Kidney capillary endothelial cell (primary cell): ENCODE measurements around the gene DUS2.
"Not testable (repeated sequence)": the region's sequence is repeated elsewhere in the genome, so short reads cannot be mapped to it uniquely, and the experiment has no call there.

Experiments used
- DNase-seq: peaks from one replicate; pipeline ENCODE4 v3.0.0-alpha.2; 2018; ENCODE audit warnings: low spot score

DUS2 gene

DNA sequence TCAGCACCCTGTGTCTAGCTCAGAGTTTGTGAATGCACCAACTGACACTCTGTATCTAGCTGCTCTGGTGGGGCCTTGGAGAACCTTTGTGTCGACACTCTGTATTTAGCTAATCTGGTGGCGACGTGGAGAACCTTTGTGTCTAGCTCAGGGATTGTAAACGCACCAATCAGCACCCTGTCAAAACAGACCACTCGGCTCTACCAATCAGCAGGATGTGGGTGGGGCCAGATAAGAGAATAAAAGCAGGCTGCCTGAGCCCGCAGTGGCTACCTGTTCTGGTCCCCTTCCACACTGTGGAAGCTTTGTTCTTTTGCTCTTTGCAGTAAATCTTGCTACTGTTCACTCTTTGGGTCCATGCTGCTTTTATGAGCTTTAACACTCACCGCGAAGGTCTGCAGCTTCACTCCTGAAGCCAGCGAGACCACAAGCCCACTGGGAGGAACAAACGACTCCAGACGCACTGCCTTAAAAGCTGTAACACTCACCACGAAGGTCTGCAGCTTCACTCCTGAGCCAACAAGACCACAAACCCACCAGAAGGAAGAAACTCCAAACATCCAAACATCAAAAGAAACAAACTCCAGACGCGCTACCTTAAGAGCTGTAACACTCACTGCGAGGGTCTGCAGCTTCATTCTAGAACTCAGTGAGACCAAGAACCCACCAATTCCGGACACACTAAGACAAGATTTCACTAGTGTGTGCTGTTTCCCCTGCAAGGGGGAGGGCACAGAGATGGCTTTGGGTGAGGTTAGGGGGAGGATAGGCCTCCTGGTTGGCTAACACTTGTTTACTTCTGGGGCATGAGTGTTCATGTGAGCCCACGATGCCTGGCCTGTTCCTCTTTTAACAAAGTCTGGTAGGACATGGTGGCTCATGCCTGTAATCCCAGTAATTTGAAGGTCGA is 24.1 kb upstream of the DUS2 start, which contains the start of gene DPEP2:
Gene DPEP2, minus strand, starts transcription at position 706 of the 910 bp plus-strand sequence. CDS start 6,272 bp downstream, outside the sequence.
- DNase-seq, result not testable (repeated sequence)

DNA sequence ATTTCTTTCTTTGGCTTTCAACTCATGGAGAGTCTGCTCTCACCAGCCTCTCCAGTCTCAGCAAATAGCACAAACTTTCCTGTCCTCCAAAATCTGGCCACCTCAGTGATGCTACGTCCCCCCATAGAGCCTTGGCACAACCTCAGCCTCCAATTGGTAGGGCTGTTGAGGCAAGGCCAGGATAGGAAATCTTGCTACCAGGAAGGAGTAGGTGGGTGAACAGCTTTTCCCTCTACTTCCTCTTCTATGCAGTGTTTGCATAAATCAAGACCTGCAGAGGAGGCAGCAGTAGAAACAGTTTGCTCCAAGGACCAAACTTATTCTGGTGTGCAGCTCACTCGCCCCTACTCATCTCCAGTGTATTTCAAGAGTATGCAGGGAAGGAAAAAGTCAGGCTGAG is 23.1 kb upstream of the DUS2 start:
- no peak for DNase-seq

DNA sequence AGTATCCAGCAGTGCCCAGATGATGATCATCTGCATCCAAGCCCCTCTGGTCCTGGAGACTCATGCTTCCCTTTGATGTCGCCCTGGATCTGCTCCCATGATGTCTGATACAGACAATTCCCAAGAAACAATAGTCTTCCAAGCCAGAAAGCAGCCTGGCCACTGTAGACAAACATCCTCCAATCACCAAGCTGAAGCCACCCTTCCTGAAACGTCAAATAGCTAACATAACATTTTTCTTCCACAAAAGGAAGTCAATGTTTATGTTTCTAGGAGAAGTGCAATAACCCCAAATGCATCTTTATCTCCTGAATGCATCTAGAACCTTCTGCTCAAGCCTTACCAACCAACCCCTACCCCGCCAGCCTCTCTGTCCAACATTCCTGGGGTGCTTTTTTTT is 22.6 kb upstream of the DUS2 start:
- DNase-seq, result no peak

DNA sequence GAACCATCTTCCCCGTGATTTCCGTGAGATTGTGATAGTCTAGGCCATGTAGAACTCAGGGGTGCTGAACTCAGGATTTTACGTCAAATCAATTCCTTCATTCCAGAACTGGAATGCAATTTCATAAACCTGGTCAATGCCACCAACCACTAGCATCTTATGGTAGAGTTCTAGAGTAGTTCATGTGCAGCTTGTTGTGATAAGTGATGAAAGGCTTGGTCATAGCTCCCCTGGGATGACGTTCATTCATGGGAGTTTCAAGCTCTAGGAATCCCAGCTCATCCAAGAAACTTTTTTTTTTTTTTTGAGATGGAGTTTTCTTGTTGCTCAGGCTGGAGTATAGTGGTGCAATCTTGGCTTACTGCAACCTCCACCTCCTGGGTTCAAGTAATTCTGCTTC is 20.1 kb upstream of the DUS2 start:
- DNase-seq, result no peak

DNA sequence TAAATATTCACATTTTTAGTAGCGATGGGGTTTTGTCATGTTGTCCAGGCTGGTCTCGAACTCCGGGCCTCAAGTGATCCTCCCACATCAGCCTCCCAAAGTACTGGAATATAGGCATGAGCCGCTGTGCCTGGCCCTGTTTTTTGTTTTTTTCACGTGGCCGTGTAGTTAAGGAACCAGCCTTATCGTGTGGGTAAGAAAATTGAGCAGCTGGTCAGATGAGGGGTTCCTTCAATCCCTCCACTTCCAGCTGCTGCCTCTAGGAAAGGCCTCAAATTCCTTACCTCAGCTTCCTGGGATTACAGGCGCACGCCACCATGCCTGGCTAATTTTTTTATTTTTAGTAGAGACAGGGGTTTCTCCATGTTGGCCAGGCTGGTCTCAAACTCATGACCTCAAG is 17.9 kb upstream of the DUS2 start:
- no peak for DNase-seq

DNA sequence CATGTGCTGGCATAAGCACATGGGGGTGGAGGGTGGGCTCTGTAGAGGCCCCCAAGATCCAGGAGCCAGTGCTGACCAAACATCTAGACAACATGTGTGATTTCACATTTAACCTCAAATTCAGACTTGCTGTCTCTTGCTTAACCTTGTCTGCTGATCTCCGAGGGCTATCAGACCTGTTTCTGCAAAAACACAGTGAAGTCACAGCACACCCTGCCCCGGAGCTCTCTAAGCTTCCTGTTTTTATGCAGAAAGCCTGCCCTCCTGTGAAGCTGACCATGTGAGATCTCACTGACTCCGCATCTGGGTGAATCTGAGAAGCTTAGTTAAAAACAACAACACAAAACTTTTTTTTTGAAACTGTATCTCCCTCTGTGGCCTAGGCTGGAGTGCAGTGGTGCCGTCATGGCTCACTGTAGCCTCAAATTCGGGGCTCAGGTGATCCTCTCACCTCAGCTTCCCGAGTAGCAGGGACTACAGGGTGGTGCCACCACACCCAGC is 17.2 kb upstream of the DUS2 start:
- DNase-seq, result no peak

DNA sequence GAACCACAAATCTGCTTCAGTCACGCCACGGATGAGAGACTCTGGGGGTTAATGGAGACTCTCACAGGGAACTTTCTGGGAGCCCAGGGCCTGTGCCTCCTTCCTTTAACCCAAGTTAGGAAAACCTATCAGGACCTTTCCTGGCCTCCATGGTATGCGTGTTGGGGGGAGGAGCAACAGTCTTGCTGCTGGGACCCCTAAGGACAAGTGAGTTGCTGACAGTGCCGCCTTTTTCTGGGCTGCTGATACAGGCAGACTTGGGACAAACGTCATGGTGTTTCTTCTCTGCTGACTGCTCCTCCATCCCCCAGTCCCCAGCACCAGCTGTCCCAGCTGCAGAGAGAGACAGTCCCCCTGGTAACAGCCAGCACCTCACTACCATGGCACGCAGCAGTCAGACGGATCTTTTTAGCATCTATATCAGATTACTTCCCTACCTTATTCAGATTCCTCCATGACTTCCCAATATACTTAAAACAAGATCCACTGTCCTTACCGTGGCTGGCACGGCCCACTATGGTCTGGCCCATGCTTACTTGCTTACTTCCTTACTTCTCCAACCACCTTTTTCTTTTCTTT is 13.8 kb upstream of the DUS2 start:
- DNase-seq, result no peak

DNA sequence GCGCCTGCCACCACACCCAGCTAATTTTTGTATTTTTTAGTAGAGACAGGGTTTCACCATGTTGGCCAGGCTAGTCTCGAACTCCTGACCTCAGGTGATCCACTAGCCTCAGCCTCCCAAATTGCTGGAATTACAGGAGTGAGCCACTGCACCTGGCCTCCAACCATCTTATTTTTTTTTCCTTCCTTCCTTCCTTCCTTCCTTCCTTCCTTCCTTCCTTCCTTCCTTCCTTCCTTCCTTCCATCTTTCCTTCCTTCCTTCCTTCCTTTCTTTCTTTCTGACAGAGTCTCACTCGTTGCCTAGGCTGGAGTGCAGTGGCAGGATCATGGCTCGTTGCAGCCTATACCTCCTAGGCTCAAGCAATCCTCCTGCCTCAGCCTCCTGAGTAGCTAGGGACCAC is 13.2 kb upstream of the DUS2 start:
- not testable (repeated sequence) for DNase-seq

DNA sequence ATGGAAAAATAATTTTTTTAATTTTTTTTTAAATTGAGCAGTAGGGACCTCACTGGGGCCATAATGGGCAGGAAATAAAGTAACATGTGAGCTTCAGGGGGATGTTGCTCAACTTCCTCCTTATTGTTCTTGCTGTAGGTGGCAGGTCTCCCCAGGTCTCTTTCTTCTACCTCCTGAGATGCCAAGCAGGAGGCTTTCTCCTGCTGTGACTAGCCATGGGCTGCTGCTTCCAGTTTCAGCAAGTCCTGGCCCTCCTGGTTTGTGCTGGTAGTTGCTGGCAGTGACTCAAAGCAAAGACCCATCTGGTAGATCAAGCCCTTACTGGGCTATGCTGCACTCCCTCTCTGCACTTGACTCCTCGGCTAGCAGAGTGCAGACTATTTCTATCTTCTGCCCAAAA is 9.6 kb upstream of the DUS2 start:
- peak; percentile 53 for DNase-seq

DNA sequence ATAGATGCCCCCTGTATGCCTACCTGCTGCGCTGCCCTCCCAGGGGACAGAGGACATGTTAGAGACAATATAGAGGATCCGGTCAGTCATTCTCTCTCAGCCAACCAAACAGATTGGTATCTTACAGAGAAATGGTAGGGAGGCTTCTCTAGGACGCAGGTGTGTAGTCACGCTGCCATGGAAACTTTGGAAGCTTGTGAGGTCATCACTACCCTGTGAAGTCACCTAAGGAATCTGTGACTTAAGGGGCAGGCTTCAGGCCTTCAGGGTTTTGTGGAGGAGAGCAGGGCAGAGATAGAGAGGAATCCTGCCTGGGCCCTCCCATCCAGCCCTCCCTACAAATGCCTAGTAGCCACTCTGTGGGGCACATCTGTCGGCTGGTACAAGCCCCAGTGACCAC is 7.4 kb upstream of the DUS2 start, which contains the start of gene DPEP2NB:
Gene DPEP2NB, minus strand, starts transcription at position 231 of the 400 bp plus-strand sequence. Its CDS starts 141 bp downstream, at position 90.
- DNase-seq, result no peak

DNA sequence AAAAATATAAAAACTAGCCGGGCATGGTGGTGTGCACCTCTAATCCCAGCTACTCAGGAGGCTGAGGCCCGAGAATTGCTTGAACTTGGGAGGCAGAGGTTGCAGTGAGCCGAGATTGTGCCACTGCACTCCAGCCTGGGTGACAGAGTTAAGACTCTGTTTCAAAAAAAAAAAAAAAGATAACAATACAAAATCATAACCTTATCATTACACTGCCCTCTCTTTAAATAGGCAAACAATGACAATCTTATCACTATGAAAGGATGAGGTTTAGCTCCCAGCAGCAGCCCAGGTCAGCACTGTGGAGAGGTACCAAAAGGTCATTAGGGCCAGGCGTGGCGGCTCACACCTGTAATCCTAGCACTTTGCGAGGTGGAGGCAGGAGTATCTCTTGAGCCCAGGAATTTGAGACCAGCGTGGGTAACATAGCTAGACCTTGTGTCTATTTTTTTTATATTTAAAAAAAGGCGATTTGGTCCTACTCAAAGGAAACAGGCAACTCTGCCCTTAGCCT is 3.9 kb upstream of the DUS2 start:
- no peak for DNase-seq

DNA sequence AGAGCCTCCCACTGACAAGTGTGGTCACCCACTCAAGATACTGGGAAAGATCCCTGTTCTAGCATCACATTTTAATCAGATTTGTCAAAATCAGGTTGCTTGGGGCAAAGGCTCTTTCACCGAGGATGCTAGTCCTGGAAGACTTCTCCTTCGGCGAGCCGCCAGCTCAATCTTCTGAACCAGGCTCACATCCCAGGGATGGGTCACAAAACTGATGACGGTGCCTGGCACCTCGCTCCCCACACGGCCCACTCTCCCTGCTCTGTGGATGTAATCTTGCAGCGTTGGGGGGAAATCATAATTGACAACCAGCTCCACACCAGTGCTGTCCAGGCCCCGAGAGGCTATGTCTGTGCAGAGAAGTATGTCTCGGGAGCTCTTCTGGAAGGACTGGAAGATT is 1.6 kb upstream of the DUS2 start:
- no peak for DNase-seq

DNA sequence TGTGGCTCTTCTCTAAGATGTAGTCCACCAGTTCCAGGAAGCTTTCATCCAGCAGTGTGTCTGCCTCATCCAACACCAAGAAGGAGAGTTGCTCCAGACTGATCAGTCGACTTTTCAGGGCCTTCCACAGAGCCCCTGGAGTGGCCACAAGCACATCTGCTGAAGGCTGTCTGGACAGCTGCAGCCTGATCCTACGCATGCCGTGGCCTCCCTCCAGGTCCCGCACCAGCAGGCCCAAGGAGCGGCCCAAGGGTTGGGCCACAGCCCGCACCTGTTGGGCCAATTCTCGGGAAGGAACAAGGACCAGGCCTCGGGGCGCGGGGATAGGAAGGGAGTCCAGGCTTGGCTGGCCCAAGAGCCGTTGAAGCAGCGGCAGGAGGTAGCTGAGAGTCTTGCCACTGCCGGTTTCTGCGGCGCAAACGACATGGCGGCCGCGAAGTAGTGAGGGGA is 781 bp upstream of the DUS2 start:
- DNase-seq, result no peak

DNA sequence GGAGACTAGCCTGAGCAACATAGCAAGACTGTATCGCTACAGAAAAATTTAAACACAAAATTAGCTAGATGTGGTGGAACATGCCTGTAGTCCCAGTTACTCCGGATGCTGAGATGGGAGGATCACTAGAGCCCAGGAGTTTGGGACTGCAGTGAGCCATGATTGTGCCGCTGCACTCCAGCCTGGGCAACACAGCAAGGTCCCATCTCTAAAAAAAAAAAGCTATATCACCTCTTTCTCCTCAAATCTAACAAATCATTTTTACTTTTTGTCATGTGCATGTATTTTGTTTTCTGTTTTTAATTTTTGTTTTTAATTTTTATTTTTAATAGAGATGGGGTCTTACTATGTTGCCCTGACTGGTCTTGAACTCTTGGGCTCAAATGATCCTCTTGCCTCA is 5.9 kb downstream of the DUS2 start:
- no peak for DNase-seq

DNA sequence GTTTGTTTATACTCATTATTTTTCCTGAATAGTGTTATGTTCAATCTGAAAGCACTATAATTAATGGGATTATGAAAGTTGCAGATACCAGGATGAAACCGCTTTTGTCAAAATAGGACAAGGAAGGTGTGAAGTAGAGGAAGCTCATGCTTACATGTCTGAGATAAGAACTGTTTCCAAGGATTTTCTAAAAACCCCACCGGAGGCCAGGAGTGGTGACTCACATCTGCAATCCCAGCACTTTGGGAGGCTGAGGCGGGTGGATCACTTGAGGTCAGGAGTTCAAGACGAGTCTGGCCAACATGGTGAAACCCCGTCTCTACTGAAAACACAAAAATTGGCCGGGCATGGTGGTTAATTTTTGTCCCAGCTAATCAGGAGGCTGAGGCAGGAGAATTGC is 7.0 kb downstream of the DUS2 start:
- not testable (repeated sequence) for DNase-seq

DNA sequence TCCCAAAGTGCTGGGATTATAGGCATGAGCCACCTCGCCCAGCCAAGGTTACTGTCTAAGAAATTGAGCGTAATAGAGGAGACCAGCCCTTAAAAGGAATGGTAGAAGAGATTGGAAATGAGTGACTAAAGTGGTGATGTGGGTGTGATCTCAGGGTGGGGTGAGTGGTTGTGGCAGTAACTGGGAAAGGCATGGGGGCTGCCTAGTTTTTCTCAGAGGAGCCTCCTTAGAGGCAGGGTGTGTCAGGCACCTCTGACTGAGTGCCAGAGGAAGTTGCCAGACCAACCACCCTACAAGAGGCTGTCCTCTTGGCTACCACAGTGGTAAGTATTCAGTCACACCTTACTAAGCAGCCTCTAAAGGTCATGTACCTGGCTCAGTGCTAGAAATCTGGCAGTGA is 8.9 kb downstream of the DUS2 start:
- DNase-seq, result no peak

DNA sequence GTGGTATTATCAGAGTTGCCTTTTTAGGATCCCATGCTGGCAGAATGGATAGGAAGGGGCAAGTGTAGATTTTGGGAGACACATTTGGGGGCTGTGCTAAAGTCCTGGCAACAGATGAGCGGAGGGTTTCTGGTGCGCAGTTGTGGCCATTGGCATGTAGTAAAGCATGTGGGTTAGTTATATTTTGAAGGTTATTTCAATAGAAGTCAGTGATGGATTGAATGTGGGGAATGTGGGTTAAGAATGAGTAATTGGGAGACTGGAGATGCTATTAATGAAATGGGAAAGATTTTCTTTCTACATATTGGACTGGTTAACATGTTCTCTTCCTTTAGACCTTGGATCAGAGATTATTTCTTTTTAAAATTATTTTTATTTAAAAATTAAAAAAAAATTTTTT is 10.0 kb downstream of the DUS2 start:
- no peak for DNase-seq

DNA sequence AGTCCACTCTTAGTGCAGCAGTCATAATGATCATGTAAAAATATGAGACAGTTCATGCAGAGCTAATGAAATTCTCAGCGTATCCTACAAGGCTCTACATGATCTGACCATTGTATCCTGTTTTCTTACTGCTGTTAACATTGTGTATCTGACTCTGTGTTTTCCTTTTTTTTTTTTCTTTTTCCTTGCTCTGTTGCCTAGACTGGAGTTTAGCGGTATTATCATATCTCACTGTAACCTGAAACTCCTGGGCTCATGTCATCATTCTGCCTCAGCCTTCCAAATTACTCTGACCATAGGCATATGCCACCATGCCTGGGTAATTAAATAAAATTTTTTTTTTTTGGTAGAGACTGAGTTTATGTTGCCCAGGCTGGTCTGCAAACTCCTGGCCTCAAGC is 12.1 kb downstream of the DUS2 start:
- no peak for DNase-seq

DNA sequence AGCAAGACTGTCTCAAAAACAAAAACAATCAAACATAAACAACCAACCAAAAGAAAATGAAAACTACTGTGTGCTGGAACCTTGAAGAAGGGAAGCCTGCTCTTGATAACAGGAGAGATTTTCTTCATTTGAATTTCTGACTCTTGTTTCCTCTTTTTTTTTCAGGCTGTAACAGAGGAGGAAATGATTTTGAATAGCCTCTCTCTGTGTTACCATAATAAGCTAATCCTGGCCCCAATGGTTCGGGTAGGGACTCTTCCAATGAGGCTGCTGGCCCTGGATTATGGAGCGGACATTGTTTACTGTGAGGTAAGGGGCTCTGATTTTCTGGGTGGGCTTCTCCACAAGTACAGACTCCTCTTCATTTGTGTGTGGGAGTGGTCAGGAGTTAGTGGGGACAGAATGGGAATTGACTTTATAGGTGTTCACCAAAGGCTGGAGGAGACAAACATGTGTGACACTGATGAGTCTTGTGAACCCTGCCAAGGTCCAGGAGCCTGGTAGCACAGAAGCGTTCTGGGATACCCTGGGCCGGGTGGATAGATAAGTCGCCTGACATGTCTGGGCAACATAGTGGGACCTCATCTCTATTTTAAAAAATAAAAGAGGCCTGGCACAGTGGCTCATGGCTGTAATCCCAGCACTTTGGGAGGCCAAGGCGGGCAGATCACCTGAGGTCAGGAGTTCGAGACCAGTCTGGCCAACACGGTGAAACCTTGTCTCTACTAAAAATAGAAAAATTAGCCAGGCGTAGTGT is 14.9 kb downstream of the DUS2 start:
- no peak for DNase-seq

DNA sequence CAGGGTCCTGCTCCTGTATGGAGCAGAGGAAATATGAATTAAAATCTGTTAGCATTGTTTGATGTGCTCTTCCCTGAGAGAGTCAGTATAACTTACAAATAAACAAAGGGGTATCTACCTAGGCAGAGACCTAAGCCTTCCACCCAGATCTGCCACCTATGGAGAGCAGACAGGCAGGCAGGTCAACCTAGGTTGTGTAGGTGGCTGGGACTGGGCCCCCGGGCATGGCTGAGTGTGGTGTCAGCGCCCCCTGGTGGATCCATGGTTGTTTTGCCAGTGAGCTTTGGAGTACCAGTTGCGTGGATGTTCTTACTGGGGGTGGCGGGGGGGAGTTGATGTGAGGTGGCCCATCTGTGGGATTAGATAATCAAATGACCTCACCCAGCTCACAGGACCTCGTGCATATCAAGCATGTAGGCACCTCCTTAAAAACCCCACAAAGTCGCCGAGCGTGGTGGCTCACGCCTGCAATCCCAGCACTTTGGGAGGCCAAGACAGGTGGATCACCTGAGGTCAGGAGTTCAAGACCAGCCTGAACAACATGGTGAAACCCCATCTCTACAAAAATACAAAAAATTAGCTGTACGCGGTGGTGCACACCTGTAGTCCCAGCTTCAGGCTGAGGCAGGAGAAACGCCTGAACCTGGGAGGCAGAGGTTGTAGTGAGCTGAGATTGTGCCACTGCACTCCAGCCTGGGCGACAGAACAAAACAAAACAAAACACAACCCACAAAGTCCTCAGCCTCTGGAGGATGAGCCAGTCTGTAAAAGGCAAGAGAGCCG is 17.6 kb downstream of the DUS2 start:
- peak; percentile 61 for DNase-seq

DNA sequence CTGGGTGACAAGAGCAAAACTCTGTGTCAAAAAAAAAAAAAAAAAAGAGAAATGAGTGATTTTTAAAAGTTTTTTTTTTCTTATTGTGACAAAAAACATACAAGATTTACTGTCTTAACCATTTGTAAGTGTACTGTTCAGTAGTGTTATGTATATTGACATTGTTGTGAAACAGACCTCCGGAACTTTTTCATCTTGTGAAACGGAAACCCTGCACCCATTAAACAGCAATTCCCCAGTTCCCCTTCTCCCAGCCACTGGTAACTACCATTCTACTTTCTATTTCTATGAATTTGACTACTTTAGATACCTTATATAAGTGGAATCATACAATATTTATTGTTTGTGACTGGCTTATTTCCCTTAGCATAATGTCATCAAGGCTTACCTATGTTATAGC is 18.7 kb downstream of the DUS2 start:
- DNase-seq, result no peak
